Erythroblast (primary cell): Measurements from ENCODE around the gene PPP2R3B.

Experiments used
- GATA1 ChIP-seq: IDR thresholded peaks from 2 replicates; pipeline ENCODE4 v1.6.1; 2011; ENCODE audit warnings: low read depth, mild to moderate bottlenecking, control low read depth, low read length, moderate library complexity
- POLR2A ChIP-seq: IDR thresholded peaks from 2 replicates; pipeline ENCODE4 v1.6.1; 2011; ENCODE audit warnings: mild to moderate bottlenecking, low read length

- no peak for TF ChIP-seq POLR2A
- TF ChIP-seq GATA1, result no peak
These were observed 37.0 kb downstream of the PPP2R3B start for GRCh38 chrX:349702-350101.
